ENCODE data around the gene SYT1. TPM values are rescaled to one million over a fixed set of nuclear protein-coding genes. Genes with fewer than 3 reads are reported as not detected.

Gene SYT1
- total RNA-seq, 3 donors from 2014 or later (not counting 1 experiment from before 2014, with no cell fraction given), result not detected

- Mint-ChIP-seq H3K4me1 (no peaks in the 10 kb centered on the region), H3K4me3 (no peak overlapping the region), H3K9me3 (peaks cover 0 to 6% of the 10 kb centered on the region in 2 donors), H3K36me3 (no peaks in the 10 kb centered on the region), H3K27ac (no peak overlapping the region), H3K27me3 (ENCODE audit: low read depth in 2 of 2) (no peaks in the 10 kb centered on the region)
- H3K36me3 ChIP-seq (ENCODE audit: control insufficient read depth, insufficient read depth, low read length), result no peaks in the 10 kb centered on the region
- H3K4me1 ChIP-seq (ENCODE audit: control insufficient read depth, insufficient read depth, low read length), result no peaks in the 10 kb centered on the region
- no peak for DNase-seq
- H3K4me3 ChIP-seq (ENCODE audit: low read length), result no peak overlapping the region
- no peak for ATAC-seq
- H3K27me3 ChIP-seq (ENCODE audit: control insufficient read depth, insufficient read depth, low read length), result no peaks in the 10 kb centered on the region
- H3K27ac ChIP-seq (ENCODE audit: low read length), result no peak overlapping the region
- no peaks in the 10 kb centered on the region for H3K9me3 ChIP-seq (ENCODE audit: control insufficient read depth, insufficient read depth, low read length)
- intact Hi-C loops (cut with micrococcal nuclease), result no loop called here
- 63% methylated on average over 3 of the region's 4 CpGs for WGBS (ENCODE audit: insufficient coverage)
- TF ChIP-seq CTCF (IDR thresholded peaks at IDR 0.05), result no peak
These were observed 520.0 kb downstream of the SYT1 start for GRCh38 chr12:79384551-79384950.

- no peak overlapping the region for H3K27ac ChIP-seq (ENCODE audit: low read length)
- no peak overlapping the region for H3K27ac Mint-ChIP-seq
- peaks cover 4 to 5% of the 10 kb centered on the region in 2 donors for H3K9me3 Mint-ChIP-seq
- H3K4me3 Mint-ChIP-seq, result no peak overlapping the region
- no peaks in the 10 kb centered on the region for H3K36me3 Mint-ChIP-seq
- no CpG with 5 or more reads among the region's 1 CpG for WGBS (ENCODE audit: insufficient coverage)
- intact Hi-C loops (cut with micrococcal nuclease), result no loop called here
- DNase-seq, result no peak
- H3K27me3 ChIP-seq (ENCODE audit: control insufficient read depth, insufficient read depth, low read length), result no peaks in the 10 kb centered on the region
- no peak for ATAC-seq
- H3K27me3 Mint-ChIP-seq (ENCODE audit: low read depth in 2 of 2), result no peaks in the 10 kb centered on the region
- H3K9me3 ChIP-seq (ENCODE audit: control insufficient read depth, insufficient read depth, low read length), result no peaks in the 10 kb centered on the region
- no peaks in the 10 kb centered on the region for H3K4me1 Mint-ChIP-seq
- no peaks in the 10 kb centered on the region for H3K36me3 ChIP-seq (ENCODE audit: control insufficient read depth, insufficient read depth, low read length)
- H3K4me1 ChIP-seq (ENCODE audit: control insufficient read depth, insufficient read depth, low read length), result no peaks in the 10 kb centered on the region
- no peak overlapping the region for H3K4me3 ChIP-seq (ENCODE audit: low read length)
- TF ChIP-seq CTCF (IDR thresholded peaks at IDR 0.05), result no peak
These were observed 523.4 kb downstream of the SYT1 start for GRCh38 chr12:79388011-79388410.

- H3K27ac Mint-ChIP-seq, result no peak overlapping the region
These were observed 529.3 kb downstream of the SYT1 start for GRCh38 chr12:79393842-79394241.

More at GRCh38 chr12:79393842-79394241, 529.3 kb downstream of the SYT1 start:
- Mint-ChIP-seq H3K4me1 (no peaks in the 10 kb centered on the region), H3K36me3 (no peaks in the 10 kb centered on the region), H3K27me3 (ENCODE audit: low read depth in 2 of 2) (peaks cover 0 to 2% of the 10 kb centered on the region in 2 donors), H3K9me3 (peaks cover 2 to 4% of the 10 kb centered on the region in 2 donors), H3K4me3 (no peak overlapping the region)
- DNase-seq (no peak), ATAC-seq (no peak)
- no peaks in the 10 kb centered on the region for H3K27me3 ChIP-seq (ENCODE audit: control insufficient read depth, insufficient read depth, low read length)
- no peaks in the 10 kb centered on the region for H3K36me3 ChIP-seq (ENCODE audit: control insufficient read depth, insufficient read depth, low read length)
- 96% methylated on average over 2 of the region's 2 CpGs for WGBS (ENCODE audit: insufficient coverage)
- H3K27ac ChIP-seq (ENCODE audit: low read length), result no peak overlapping the region
- no peaks in the 10 kb centered on the region for H3K4me1 ChIP-seq (ENCODE audit: control insufficient read depth, insufficient read depth, low read length)
- H3K9me3 ChIP-seq (ENCODE audit: control insufficient read depth, insufficient read depth, low read length), result no peaks in the 10 kb centered on the region
- no peak overlapping the region for H3K4me3 ChIP-seq (ENCODE audit: low read length)
- no peak for TF ChIP-seq CTCF (IDR thresholded peaks at IDR 0.05)
- intact Hi-C loops (cut with micrococcal nuclease), result no loop called here

All from natural killer cell (primary cell).